K562 (cell line): ENCODE measurements around the gene SEPTIN1. TPM values are rescaled to one million over a fixed set of nuclear protein-coding genes. Genes with fewer than 3 reads are reported as not detected.

Experiments used
- ATAC-seq: fragments of 200-7000 bp; cut with Tn5 transposase; 3 replicates; pipeline ENCODE4 v1.9.1; 2020; ENCODE audit warnings: moderate library complexity
- BruUV-seq: library from RNA; stranded (reverse); fragments of 400-500 nt; replicated peaks from 2 replicates; lab custom pipeline; 2021; lab: Mats Ljungman, UMichigan
- CTCF ChIA-PET: fragments of 300-600 bp; formaldehyde crosslinking; extraction: SDS; loops from one replicate; lab custom pipeline; 2021; ENCODE audit warnings: low intra/inter-chr PET ratio; lab: Yijun Ruan, JAX
- POLR2A ChIA-PET: fragments of 300-600, 350-650 bp; sonication (Branson Sonifier 250); formaldehyde crosslinking; extraction: SDS; loops from one replicate; lab custom pipeline; 2021; ENCODE audit warnings: antibody characterized with exemption, inconsistent platforms; lab: Yijun Ruan, JAX
- DNase-seq, 4 experiments: peaks; one replicate each; pipeline versions ENCODE4 v3.0.0 to v3.0.0-alpha.2; 2011 to 2018; ENCODE audit warnings: low spot score in 3 of 4, mixed read lengths in 3 of 4; ENCODE audit errors: extremely low read depth in 1 of 4
- FAIRE-seq: peaks from 2 replicates; lab custom pipeline; 2011; peaks lifted over from hg19 to GRCh38; lab: Jason Lieb, UNC
- H2AFZ ChIP-seq: 2 replicates; pipeline ENCODE4 v1.6.0; 2011; ENCODE audit warnings: low read depth, low read length, control low read depth, inconsistent platforms
- H3K27ac ChIP-seq: fragments of 200-600 bp; 3 replicates; pipeline ENCODE4 v1.8.0; 2011; ENCODE audit warnings: low read depth, mild to moderate bottlenecking, control low read depth, inconsistent platforms, low read length, moderate library complexity, mixed read lengths; ENCODE audit errors: extremely low read depth
- H3K27me3 ChIP-seq, 2 experiments: fragments of 300-600 bp in 1 of 2; 2 replicates in 1 of 2; 3 replicates in 1 of 2; pipeline versions ENCODE4 v1.6.0 to v1.8.0; 2011; ENCODE audit warnings: inconsistent platforms in 2 of 2, low read length in 2 of 2, mild to moderate bottlenecking in 1 of 2, mixed read lengths in 1 of 2, moderate library complexity in 1 of 2; ENCODE audit not compliant: control insufficient read depth in 2 of 2, insufficient read depth in 2 of 2
- H3K36me3 ChIP-seq: fragments of 300-600 bp; 3 replicates; pipeline ENCODE4 v1.8.0; 2011; ENCODE audit warnings: mild to moderate bottlenecking, low read length, inconsistent platforms; ENCODE audit not compliant: control insufficient read depth, insufficient read depth
- H3K4me1 ChIP-seq, 2 experiments: fragments of 200-600 bp in 1 of 2; replicated peaks in 1 of 2; 2 replicates in 1 of 2; 3 replicates in 1 of 2; pipeline versions ENCODE4 v1.5.1 to v1.8.0; 2011; ENCODE audit warnings: inconsistent platforms in 2 of 2, low read length in 2 of 2, mild to moderate bottlenecking in 1 of 2, mixed read lengths in 1 of 2, moderate library complexity in 1 of 2; ENCODE audit not compliant: control insufficient read depth in 2 of 2, insufficient read depth in 2 of 2
- H3K4me2 ChIP-seq: 2 replicates; pipeline ENCODE4 v1.6.1; 2011; ENCODE audit warnings: low read length, control low read depth, inconsistent platforms, mixed read lengths; ENCODE audit not compliant: insufficient read depth
- H3K4me3 ChIP-seq: fragments of 200-600 bp; sonication (generic), shearing (Covaris generic); 2 replicates; pipeline ENCODE4 v1.5.1; 2016; ENCODE audit warnings: control low read depth, inconsistent platforms
- H3K79me2 ChIP-seq: fragments of 200-600 bp; 3 replicates; pipeline ENCODE4 v1.8.0; 2011; ENCODE audit warnings: low read length, inconsistent platforms; ENCODE audit not compliant: control insufficient read depth, insufficient read depth
- H3K9ac ChIP-seq, 2 experiments: 2 replicates each; pipeline versions ENCODE4 v1.6.0 to v1.6.1; 2011; ENCODE audit warnings: low read depth in 2 of 2, low read length in 2 of 2, control low read depth in 1 of 2, inconsistent platforms in 1 of 2, mild to moderate bottlenecking in 1 of 2, mixed read lengths in 1 of 2; ENCODE audit not compliant: insufficient read depth in 1 of 2
- H3K9me1 ChIP-seq: one replicate; pipeline ENCODE4 v1.6.0; 2011; ENCODE audit warnings: inconsistent platforms, mild to moderate bottlenecking, low read length, moderate library complexity; ENCODE audit not compliant: control insufficient read depth, insufficient read depth
- H3K9me3 ChIP-seq: replicated peaks from 2 replicates; pipeline ENCODE4 v1.5.1; 2011; ENCODE audit warnings: low read depth, low read length, inconsistent platforms; ENCODE audit not compliant: control insufficient read depth, insufficient read depth
- H4K20me1 ChIP-seq: replicated peaks from 2 replicates; pipeline ENCODE4 v1.6.1; 2011; ENCODE audit warnings: low read length, inconsistent platforms, mixed read lengths; ENCODE audit not compliant: control insufficient read depth, insufficient read depth
- CHD1 ChIP-seq: fragments of 200-600 bp; sonication (generic); IDR thresholded peaks from one replicate; pipeline ENCODE4 v1.6.1; 2012; ENCODE audit warnings: mild to moderate bottlenecking, moderate library complexity, low read length, inconsistent platforms
- CHD2 ChIP-seq: IDR thresholded peaks from 2 replicates; pipeline ENCODE4 v1.6.1; 2011; ENCODE audit warnings: low read depth, low read length
- HCFC1 ChIP-seq: IDR thresholded peaks from 2 replicates; pipeline ENCODE4 v1.6.1; 2012; ENCODE audit warnings: low read depth, low read length, improper control_type of control experiment
- KAT8 ChIP-seq: fragments of 450-650 bp; IDR thresholded peaks from 2 replicates; pipeline ENCODE4 v1.6.1; 2016; ENCODE audit warnings: low read depth, mild to moderate bottlenecking
- NR4A1 ChIP-seq, 2 experiments: fragments of 250-450 bp in 1 of 2; fragments of 450-650 bp in 1 of 2; sonication (Bioruptor Pico) in 1 of 2; IDR thresholded peaks; 2 replicates each; pipeline versions ENCODE4 v1.4.0 to v1.6.1; 2016 to 2020; ENCODE audit warnings: mild to moderate bottlenecking in 2 of 2, missing compliant biosample characterization in 1 of 2, missing genetic modification characterization in 1 of 2, moderate library complexity in 1 of 2
- SMARCC2 ChIP-seq: fragments of 450-650 bp; IDR thresholded peaks from 2 replicates; pipeline ENCODE4 v1.6.1; 2017; ENCODE audit warnings: antibody characterized with exemption, moderate library complexity, mild to moderate bottlenecking, low read depth
- TAL1 ChIP-seq: fragments of 450-650 bp; IDR thresholded peaks from 2 replicates; pipeline ENCODE4 v1.6.1; 2016; ENCODE audit warnings: mild to moderate bottlenecking
- TBL1XR1 ChIP-seq, 2 experiments: IDR thresholded peaks; 2 replicates each; pipeline ENCODE4 v1.6.1; 2012; ENCODE audit warnings: improper control_type of control experiment in 2 of 2, low read length in 2 of 2, mild to moderate bottlenecking in 1 of 2
- U2AF1 ChIP-seq: fragments of 200-400 bp; formaldehyde crosslinking; optimal IDR thresholded peaks from 2 replicates; pipeline ENCODE3; 2017; ENCODE audit warnings: mild to moderate bottlenecking, low read depth, low read length, moderate library complexity
- ZNF146 ChIP-seq: IDR thresholded peaks from one replicate; pipeline ENCODE4 v1.6.1; 2018; ENCODE audit warnings: missing compliant biosample characterization; ENCODE audit not compliant: unreplicated experiment
- WGBS: fragments of 100-300 bp; shearing (Covaris generic); methylation state at CpG from one replicate; pipeline ENCODE4 v1.1.6; 2016; ENCODE audit warnings: low coverage, mixed read lengths; ENCODE audit not compliant: insufficient coverage; ENCODE audit errors: missing lambda C conversion rate; 5-methylcytosine and 5-hydroxymethylcytosine counted together
- in situ Hi-C: fragments of 300-500 bp; cut with MboI; formaldehyde crosslinking; loops from 4 replicates; pipeline ENCODE4 v1.15.0; 2018; ENCODE audit warnings: inconsistent platforms, mixed read lengths
- intact Hi-C: fragments of 100-400 bp; cut with micrococcal nuclease; formaldehyde crosslinking; loops from 2 replicates; pipeline ENCODE4 v1.14.2; 2022
- polyA plus RNA-seq, 8 experiments: library from polyadenylated mRNA; depleted of rRNA in 4 of 8; stranded (reverse) in 5 of 8; unstranded in 3 of 8; fragments of >200 nt; fragmentation: Nextera tagmentation in 2 of 8; fragmentation: Illumina TruSeq in 1 of 8; extraction: Ambion mirVana in 2 of 8; extraction: Trizol in 1 of 8; gene quantifications; 2 replicates each; pipeline versions ENCODE4 v1.2.1 to v1.2.3, GENCODE V29; 2011 to 2014; ENCODE audit warnings: inconsistent platforms in 1 of 8, missing spikeins in 1 of 8
- total RNA-seq, 7 experiments: library from RNA; depleted of rRNA in 6 of 7; stranded (reverse); fragments of >200 nt in 6 of 7; fragmentation: Illumina TruSeq in 2 of 7; extraction: Trizol in 2 of 7; gene quantifications; 2 replicates each; pipeline versions ENCODE4 v1.2.1 to v1.2.3, GENCODE V29; 2011 to 2021; ENCODE audit warnings: low replicate concordance in 1 of 7
- TF ChIP-seq, protein P1 (sequence below): IDR thresholded peaks from 2 replicates; pipeline ENCODE4 v1.6.1; 2014; ENCODE audit warnings: antibody characterized with exemption
- TF ChIP-seq, protein P2 (sequence below): fragments of 250-450 bp; sonication (Bioruptor Pico); IDR thresholded peaks from 2 replicates; pipeline ENCODE4 v1.5.0; 2021
- TF ChIP-seq, protein P3 (sequence below), 2 experiments: fragments of 450-650 bp in 1 of 2; sonication (generic) in 1 of 2; formaldehyde crosslinking; conservative IDR thresholded peaks; 2 replicates each; pipeline versions ENCODE4 v1.4.0 to v1.8.1; 2020 to 2022; ENCODE audit warnings: mild to moderate bottlenecking in 1 of 2, missing genetic modification reagents in 1 of 2
- TF ChIP-seq, protein P4 (sequence below): fragments of 250-450 bp; sonication (Bioruptor Pico); IDR thresholded peaks from 2 replicates; pipeline ENCODE4 v1.4.0; 2020; ENCODE audit warnings: mild to moderate bottlenecking, moderate library complexity, borderline replicate concordance
- TF ChIP-seq, protein P5 (sequence below): fragments of 450-650 bp; formaldehyde crosslinking; conservative IDR thresholded peaks from 2 replicates; pipeline ENCODE4 v1.4.0; 2022; ENCODE audit warnings: mild to moderate bottlenecking, missing genetic modification characterization

SEPTIN1 gene
- total and polyA plus RNA-seq, 9 of the 15 experiments (the other 6 are each of a cell fraction or from before 2014, with no cell fraction given) = 0.23 to 5.6 (median 1.7) TPM; not detected in 1

DNA sequence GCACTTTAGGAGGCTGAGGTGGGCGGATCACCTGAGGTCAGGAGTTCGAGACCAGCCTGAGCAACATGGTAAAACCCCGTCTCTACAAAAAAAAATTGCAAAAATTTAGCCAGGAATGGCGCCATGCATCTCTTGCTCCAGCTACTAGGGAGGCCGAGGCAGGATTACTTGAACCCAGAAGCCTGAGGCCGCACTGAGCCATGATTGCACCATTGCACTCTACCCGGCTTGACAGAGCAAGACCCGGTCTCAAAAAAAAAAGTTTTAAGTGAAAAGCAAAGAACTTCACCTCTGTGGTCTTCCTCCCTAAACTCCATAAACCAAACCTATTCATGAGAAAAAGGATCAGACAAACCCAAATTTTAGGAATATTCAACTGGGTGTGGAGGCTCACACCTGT lies 34.2 kb downstream of the SEPTIN1 start (continued):
- TF ChIP-seq KAT8 (no peak), NR4A1 (CRISPR knock-in tag; IDR thresholded peaks at IDR 0.05) (no peak), NR4A1 (tag; IDR thresholded peaks at IDR 0.05) (no peak), SMARCC2 (no peak), CHD1 (no peak), TAL1 (no peak), U2AF1 (no peak)
- TF ChIP-seq, protein P1, sequence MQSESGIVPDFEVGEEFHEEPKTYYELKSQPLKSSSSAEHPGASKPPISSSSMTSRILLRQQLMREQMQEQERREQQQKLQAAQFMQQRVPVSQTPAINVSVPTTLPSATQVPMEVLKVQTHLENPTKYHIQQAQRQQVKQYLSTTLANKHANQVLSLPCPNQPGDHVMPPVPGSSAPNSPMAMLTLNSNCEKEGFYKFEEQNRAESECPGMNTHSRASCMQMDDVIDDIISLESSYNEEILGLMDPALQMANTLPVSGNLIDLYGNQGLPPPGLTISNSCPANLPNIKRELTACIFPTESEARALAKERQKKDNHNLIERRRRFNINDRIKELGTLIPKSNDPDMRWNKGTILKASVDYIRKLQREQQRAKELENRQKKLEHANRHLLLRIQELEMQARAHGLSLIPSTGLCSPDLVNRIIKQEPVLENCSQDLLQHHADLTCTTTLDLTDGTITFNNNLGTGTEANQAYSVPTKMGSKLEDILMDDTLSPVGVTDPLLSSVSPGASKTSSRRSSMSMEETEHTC = no peak
- TF ChIP-seq, protein P2, sequence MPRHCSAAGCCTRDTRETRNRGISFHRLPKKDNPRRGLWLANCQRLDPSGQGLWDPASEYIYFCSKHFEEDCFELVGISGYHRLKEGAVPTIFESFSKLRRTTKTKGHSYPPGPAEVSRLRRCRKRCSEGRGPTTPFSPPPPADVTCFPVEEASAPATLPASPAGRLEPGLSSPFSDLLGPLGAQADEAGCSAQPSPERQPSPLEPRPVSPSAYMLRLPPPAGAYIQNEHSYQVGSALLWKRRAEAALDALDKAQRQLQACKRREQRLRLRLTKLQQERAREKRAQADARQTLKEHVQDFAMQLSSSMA (CRISPR knock-in tag) = no peak

DNA sequence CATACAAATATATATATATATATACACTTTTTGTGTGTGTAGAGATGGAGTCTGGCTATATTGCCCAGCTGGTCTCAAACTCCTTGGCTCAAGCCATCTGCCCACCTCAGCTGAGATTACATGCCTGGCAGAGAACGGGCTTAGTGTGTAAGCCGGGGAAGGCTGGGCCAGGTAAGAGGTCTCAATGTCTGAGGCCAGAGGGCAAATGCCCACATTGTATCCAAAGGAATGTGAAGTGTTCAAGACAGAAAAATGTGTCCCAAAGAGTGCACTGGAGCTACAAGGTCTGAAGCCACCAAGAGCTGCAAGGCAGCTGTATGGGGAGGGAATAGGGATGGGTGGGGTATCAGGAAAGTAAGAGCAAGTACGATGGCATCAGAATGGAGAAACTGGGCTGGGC lies 36.1 kb downstream of the SEPTIN1 start:
- BruUV-seq = no TSS peak
- H3K9ac ChIP-seq = no peak overlapping the region
- H2AFZ ChIP-seq = no peak overlapping the region
- no peak for ATAC-seq
- H3K9me1 ChIP-seq = no peaks in the 10 kb centered on the region
- no peaks in the 10 kb centered on the region for H3K79me2 ChIP-seq
- H3K4me1 ChIP-seq = peaks cover 0 to 10% of the 10 kb centered on the region in 2 experiments; a peak in 1 of 5 replicates
- in situ Hi-C loops = no loop called here
- ChIA-PET CTCF (no interaction called here), POLR2A (interaction anchor here (0.5 to 0.6 kb wide), 2 partner anchors 12 to 285 kb away, joined by 3 read pairs; no protein-coding TSS in a partner anchor)
- no peaks in the 10 kb centered on the region for H3K27me3 ChIP-seq
- 21% methylated on average over 3 of the region's 3 CpGs for WGBS
- no peak overlapping the region for H3K27ac ChIP-seq
- H3K4me2 ChIP-seq = no peak overlapping the region
- H3K4me3 ChIP-seq = no peak overlapping the region
- DNase-seq = no peak
- no peaks in the 10 kb centered on the region for H3K9me3 ChIP-seq
- no peak for FAIRE-seq
- intact Hi-C loops = no loop called here
- H4K20me1 ChIP-seq = no peaks in the 10 kb centered on the region
- H3K36me3 ChIP-seq = peaks cover 12% of the 10 kb centered on the region; the same call in 2 of the 3 replicates
- no peak for TF ChIP-seq TBL1XR1 (IDR thresholded peaks at IDR 0.05; ENCODE audit: low read length in 2 of 2)
- TF ChIP-seq, protein P3, sequence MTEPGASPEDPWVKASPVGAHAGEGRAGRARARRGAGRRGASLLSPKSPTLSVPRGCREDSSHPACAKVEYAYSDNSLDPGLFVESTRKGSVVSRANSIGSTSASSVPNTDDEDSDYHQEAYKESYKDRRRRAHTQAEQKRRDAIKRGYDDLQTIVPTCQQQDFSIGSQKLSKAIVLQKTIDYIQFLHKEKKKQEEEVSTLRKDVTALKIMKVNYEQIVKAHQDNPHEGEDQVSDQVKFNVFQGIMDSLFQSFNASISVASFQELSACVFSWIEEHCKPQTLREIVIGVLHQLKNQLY (CRISPR knock-in tag; conservative IDR thresholded peaks at IDR 0.05) = no peak
- TF ChIP-seq HCFC1 = no peak
- TF ChIP-seq ZNF146 (CRISPR knock-in tag) = no peak
- TF ChIP-seq, protein P4, sequence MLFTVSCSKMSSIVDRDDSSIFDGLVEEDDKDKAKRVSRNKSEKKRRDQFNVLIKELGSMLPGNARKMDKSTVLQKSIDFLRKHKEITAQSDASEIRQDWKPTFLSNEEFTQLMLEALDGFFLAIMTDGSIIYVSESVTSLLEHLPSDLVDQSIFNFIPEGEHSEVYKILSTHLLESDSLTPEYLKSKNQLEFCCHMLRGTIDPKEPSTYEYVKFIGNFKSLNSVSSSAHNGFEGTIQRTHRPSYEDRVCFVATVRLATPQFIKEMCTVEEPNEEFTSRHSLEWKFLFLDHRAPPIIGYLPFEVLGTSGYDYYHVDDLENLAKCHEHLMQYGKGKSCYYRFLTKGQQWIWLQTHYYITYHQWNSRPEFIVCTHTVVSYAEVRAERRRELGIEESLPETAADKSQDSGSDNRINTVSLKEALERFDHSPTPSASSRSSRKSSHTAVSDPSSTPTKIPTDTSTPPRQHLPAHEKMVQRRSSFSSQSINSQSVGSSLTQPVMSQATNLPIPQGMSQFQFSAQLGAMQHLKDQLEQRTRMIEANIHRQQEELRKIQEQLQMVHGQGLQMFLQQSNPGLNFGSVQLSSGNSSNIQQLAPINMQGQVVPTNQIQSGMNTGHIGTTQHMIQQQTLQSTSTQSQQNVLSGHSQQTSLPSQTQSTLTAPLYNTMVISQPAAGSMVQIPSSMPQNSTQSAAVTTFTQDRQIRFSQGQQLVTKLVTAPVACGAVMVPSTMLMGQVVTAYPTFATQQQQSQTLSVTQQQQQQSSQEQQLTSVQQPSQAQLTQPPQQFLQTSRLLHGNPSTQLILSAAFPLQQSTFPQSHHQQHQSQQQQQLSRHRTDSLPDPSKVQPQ (CRISPR knock-in tag) = no peak
- no peak for TF ChIP-seq CHD2
- TF ChIP-seq, protein P5, sequence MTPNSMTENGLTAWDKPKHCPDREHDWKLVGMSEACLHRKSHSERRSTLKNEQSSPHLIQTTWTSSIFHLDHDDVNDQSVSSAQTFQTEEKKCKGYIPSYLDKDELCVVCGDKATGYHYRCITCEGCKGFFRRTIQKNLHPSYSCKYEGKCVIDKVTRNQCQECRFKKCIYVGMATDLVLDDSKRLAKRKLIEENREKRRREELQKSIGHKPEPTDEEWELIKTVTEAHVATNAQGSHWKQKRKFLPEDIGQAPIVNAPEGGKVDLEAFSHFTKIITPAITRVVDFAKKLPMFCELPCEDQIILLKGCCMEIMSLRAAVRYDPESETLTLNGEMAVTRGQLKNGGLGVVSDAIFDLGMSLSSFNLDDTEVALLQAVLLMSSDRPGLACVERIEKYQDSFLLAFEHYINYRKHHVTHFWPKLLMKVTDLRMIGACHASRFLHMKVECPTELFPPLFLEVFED = no peak
